Vagina (tissue), 2 donors: Measurements from ENCODE around the gene OTUD4.

Source experiments
- CTCF ChIP-seq, 3 experiments: fragments of 450-650 bp in 2 of 3; fragments of 200-600 bp in 1 of 3; sonication (generic) in 1 of 3; IDR thresholded peaks; one replicate each; pipeline ENCODE4 v1.5.1; 2017 to 2019; ENCODE audit warnings: antibody characterized with exemption in 3 of 3, mild to moderate bottlenecking in 2 of 3, moderate library complexity in 2 of 3
- POLR2A ChIP-seq, 2 donors: fragments of 450-650 bp; IDR thresholded peaks; one replicate each; pipeline ENCODE4 v1.6.1; 2017; ENCODE audit warnings: antibody characterized with exemption in 2 of 2, mild to moderate bottlenecking in 2 of 2, moderate library complexity in 2 of 2
- POLR2AphosphoS5 ChIP-seq, 2 donors: sonication (generic); formaldehyde crosslinking; IDR thresholded peaks; one replicate each; pipeline ENCODE4 v1.9.0; 2017; ENCODE audit warnings: antibody characterized with exemption in 2 of 2, mild to moderate bottlenecking in 2 of 2, low read depth in 1 of 2; ENCODE audit not compliant: insufficient read depth in 1 of 2

- TF ChIP-seq CTCF (IDR thresholded peaks at IDR 0.05) (no peak), POLR2A (IDR thresholded peaks at IDR 0.05) (no peak), POLR2AphosphoS5 (IDR thresholded peaks at IDR 0.05; ENCODE audit: insufficient read depth in 1 of 2, low read depth in 1 of 2) (no peak)
Observed at GRCh38 chr4:145093638-145094037, 86.8 kb downstream of the OTUD4 start.
